Measurements from ENCODE around the gene KCNQ1.

KCNQ1 gene

GRCh38 chr11:2570211-2570811 is 125.5 kb downstream of the KCNQ1 start:
- H3K27me3 Mint-ChIP-seq (ENCODE audit: low read depth) = no peaks in the 10 kb centered on the region
- no peaks in the 10 kb centered on the region for H3K36me3 Mint-ChIP-seq (ENCODE audit: low read depth)
- no peaks in the 10 kb centered on the region for H3K4me1 Mint-ChIP-seq (ENCODE audit: low read depth)
- H3K9me3 Mint-ChIP-seq = no peaks in the 10 kb centered on the region
- H3K4me3 Mint-ChIP-seq = no peak overlapping the region
- no peak overlapping the region for H3K27ac Mint-ChIP-seq

- no peak overlapping the region for H3K27ac Mint-ChIP-seq
- no peaks in the 10 kb centered on the region for H3K36me3 Mint-ChIP-seq (ENCODE audit: low read depth)
- no peak overlapping the region for H3K4me3 Mint-ChIP-seq
- H3K9me3 Mint-ChIP-seq = no peaks in the 10 kb centered on the region
- no peaks in the 10 kb centered on the region for H3K27me3 Mint-ChIP-seq (ENCODE audit: low read depth)
- H3K4me1 Mint-ChIP-seq (ENCODE audit: low read depth) = no peaks in the 10 kb centered on the region
Observed at GRCh38 chr11:2570841-2571597, 126.2 kb downstream of the KCNQ1 start.

DNA sequence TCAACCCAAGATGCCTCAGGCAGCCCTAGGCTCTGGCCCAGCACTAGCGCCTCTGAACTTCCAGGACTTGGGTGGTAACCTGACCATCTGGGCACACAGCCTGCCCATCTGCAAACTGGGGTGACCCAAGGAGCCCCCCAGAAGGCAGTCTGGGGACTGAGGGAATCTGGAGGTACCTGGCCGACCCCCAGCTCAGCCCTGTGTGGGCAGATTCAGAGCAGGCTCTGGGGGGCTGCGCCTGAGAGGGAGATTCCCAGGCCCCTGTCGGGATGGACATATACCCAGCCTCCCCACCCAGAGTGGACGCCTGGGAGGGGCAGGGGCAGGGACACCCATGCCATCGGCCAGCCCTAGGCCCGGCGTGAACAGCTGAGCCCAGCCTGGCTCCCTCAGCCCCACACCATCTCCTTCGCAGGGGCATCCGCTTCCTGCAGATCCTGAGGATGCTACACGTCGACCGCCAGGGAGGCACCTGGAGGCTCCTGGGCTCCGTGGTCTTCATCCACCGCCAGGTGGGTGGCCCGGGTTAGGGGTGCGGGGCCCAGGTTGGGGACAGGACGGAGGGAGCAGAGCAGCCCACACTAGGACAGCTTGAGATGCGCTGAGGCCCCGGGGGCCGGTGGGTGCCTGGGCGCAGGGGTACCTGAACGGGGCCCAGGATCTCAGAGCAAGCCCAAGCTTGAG is 126.9 kb downstream of the KCNQ1 start:
- Mint-ChIP-seq H3K27ac (no peak overlapping the region), H3K9me3 (no peaks in the 10 kb centered on the region), H3K4me1 (ENCODE audit: low read depth) (no peaks in the 10 kb centered on the region), H3K36me3 (ENCODE audit: low read depth) (no peaks in the 10 kb centered on the region), H3K4me3 (no peak overlapping the region), H3K27me3 (ENCODE audit: low read depth) (no peaks in the 10 kb centered on the region)

DNA sequence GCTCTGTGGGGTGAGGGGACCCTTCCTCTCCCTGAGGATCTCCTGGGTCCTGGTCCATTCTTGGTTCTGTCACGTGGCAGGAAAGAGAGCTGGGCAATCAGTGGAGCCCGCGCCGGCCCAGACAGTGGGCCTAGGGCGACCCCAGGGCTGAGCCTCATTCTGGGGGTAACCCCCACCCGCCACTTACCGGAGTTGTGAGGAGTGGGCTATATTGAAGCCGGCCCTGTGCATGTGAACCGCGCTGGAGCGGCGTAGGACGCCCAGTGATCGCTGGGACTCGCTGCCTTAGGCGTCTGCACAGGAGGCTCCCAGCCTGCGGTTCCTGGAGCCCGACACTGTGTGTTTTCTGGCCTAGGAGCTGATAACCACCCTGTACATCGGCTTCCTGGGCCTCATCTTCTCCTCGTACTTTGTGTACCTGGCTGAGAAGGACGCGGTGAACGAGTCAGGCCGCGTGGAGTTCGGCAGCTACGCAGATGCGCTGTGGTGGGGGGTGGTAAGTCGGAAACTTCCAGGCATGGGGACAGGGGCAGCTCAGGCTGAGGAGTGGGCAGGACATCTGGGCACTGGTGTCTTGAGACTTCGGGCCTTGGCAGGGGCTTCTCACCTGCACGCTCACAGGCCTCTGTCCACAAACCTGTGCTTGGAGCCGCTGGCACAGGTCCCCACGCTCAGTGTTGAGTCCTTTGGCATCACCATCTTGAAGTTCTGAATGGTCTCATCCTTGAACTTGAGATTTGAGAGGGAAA is 127.9 kb downstream of the KCNQ1 start:
- Mint-ChIP-seq H3K4me1 (ENCODE audit: low read depth) (no peaks in the 10 kb centered on the region), H3K27me3 (ENCODE audit: low read depth) (no peaks in the 10 kb centered on the region), H3K36me3 (ENCODE audit: low read depth) (no peaks in the 10 kb centered on the region), H3K4me3 (no peak overlapping the region), H3K27ac (no peak overlapping the region), H3K9me3 (no peaks in the 10 kb centered on the region)

DNA sequence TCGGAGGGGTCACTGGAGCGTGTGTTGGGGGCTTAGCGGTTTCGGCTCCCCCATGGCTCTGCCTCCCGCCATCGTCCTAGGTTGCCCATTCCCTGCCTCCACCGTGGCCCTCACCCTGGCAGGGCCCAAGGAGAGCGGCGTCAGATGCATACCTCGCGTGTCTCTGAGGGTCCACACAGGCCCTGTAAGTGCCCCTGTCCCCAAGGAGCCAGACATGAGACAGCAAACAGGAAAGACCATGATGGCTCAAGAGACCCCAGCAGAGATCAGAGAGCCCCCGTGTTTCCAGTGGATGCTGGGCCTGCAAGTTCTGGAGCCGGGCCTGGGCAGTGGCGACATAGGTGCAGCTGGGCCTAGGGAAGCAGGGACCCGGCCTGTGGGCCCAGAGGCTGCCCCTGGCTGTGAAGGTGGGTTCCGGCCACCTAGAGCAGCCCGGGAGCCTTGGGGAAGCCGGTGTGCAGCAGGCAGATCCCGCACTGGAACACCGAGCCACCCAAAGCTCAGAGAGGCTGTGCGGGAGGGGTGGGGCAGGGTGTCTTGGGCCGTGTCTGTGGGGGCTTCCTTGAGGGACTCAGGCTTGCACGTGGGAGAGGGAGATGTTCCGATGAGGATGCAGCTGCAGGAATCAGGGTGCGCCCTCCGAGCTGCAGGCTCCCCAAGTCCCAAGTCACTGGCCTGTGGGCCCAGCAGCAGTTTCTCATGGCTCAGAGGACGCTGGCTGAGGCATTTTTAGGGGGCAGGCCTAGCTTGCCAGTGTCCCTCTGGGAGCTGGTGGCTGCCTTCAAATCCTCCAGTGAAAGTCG is 128.6 kb downstream of the KCNQ1 start:
- H3K4me1 Mint-ChIP-seq (ENCODE audit: low read depth) = no peaks in the 10 kb centered on the region
- no peak overlapping the region for H3K27ac Mint-ChIP-seq
- H3K9me3 Mint-ChIP-seq = no peaks in the 10 kb centered on the region
- H3K4me3 Mint-ChIP-seq = no peak overlapping the region
- no peaks in the 10 kb centered on the region for H3K27me3 Mint-ChIP-seq (ENCODE audit: low read depth)
- no peaks in the 10 kb centered on the region for H3K36me3 Mint-ChIP-seq (ENCODE audit: low read depth)

GRCh38 chr11:2574043-2574552 is 129.3 kb downstream of the KCNQ1 start:
- Mint-ChIP-seq H3K9me3 (no peaks in the 10 kb centered on the region), H3K27me3 (ENCODE audit: low read depth) (no peaks in the 10 kb centered on the region), H3K27ac (no peak overlapping the region), H3K36me3 (ENCODE audit: low read depth) (no peaks in the 10 kb centered on the region), H3K4me1 (ENCODE audit: low read depth) (no peaks in the 10 kb centered on the region), H3K4me3 (no peak overlapping the region)

- no peaks in the 10 kb centered on the region for H3K9me3 Mint-ChIP-seq
- no peaks in the 10 kb centered on the region for H3K27me3 Mint-ChIP-seq (ENCODE audit: low read depth)
- H3K4me1 Mint-ChIP-seq (ENCODE audit: low read depth) = no peaks in the 10 kb centered on the region
- H3K27ac Mint-ChIP-seq = no peak overlapping the region
- H3K4me3 Mint-ChIP-seq = no peak overlapping the region
- no peaks in the 10 kb centered on the region for H3K36me3 Mint-ChIP-seq (ENCODE audit: low read depth)
Observed at GRCh38 chr11:2574553-2575535, 130.0 kb downstream of the KCNQ1 start.

DNA sequence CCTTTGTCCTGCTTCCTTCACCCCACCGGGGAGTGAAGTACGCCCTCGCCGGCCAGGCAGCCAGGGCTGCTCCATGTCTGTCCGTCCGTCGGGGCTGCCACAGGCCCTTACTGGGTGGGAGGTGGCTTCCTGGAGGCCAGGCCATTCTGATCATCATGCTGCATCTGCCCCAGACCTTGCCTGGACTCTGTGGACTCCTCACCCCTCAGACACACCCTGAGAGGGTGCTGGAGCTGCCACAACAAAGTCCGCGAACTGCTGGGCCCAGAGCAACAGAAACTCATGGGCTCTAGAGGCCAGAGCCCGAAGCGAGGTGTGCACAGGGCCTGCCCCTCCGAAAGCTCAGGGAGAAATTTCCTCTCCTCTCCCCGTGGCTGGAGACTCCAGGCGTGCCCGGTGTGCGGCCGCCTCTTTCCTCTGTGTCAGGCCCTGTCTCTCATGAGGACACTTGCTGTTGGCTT is 130.8 kb downstream of the KCNQ1 start:
- Mint-ChIP-seq H3K36me3 (ENCODE audit: low read depth) (no peaks in the 10 kb centered on the region), H3K4me3 (no peak overlapping the region), H3K27me3 (ENCODE audit: low read depth) (no peaks in the 10 kb centered on the region), H3K27ac (no peak overlapping the region), H3K4me1 (ENCODE audit: low read depth) (no peaks in the 10 kb centered on the region), H3K9me3 (no peaks in the 10 kb centered on the region)

- Mint-ChIP-seq H3K27me3 (ENCODE audit: low read depth) (no peaks in the 10 kb centered on the region), H3K4me3 (no peak overlapping the region), H3K4me1 (ENCODE audit: low read depth) (no peaks in the 10 kb centered on the region), H3K36me3 (ENCODE audit: low read depth) (no peaks in the 10 kb centered on the region), H3K27ac (no peak overlapping the region), H3K9me3 (no peaks in the 10 kb centered on the region)
Observed at GRCh38 chr11:2576111-2576510, 131.3 kb downstream of the KCNQ1 start.

DNA sequence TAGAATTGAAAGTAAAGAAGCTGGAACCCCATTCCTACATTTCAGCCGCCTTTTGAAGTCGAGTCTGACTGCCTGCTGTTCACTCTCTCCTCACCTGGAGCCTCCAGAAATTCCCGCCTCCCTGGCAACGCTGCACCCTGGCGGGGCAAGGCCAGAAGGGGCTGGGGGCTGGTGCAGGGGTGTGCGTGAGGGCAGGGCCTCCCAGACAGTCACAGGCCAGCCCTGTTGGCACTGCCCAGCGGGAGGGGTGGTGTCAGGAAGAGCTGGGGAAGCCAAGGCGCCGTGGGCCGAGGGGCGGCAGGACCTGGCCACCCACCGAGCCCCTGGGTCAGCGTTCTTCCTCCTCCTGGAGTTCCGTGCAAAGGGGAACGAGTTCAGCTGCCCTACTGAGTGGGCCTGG is 131.7 kb downstream of the KCNQ1 start:
- Mint-ChIP-seq H3K4me3 (no peak overlapping the region), H3K9me3 (no peaks in the 10 kb centered on the region), H3K27ac (no peak overlapping the region), H3K36me3 (ENCODE audit: low read depth) (no peaks in the 10 kb centered on the region), H3K4me1 (ENCODE audit: low read depth) (no peaks in the 10 kb centered on the region), H3K27me3 (ENCODE audit: low read depth) (no peaks in the 10 kb centered on the region)

DNA sequence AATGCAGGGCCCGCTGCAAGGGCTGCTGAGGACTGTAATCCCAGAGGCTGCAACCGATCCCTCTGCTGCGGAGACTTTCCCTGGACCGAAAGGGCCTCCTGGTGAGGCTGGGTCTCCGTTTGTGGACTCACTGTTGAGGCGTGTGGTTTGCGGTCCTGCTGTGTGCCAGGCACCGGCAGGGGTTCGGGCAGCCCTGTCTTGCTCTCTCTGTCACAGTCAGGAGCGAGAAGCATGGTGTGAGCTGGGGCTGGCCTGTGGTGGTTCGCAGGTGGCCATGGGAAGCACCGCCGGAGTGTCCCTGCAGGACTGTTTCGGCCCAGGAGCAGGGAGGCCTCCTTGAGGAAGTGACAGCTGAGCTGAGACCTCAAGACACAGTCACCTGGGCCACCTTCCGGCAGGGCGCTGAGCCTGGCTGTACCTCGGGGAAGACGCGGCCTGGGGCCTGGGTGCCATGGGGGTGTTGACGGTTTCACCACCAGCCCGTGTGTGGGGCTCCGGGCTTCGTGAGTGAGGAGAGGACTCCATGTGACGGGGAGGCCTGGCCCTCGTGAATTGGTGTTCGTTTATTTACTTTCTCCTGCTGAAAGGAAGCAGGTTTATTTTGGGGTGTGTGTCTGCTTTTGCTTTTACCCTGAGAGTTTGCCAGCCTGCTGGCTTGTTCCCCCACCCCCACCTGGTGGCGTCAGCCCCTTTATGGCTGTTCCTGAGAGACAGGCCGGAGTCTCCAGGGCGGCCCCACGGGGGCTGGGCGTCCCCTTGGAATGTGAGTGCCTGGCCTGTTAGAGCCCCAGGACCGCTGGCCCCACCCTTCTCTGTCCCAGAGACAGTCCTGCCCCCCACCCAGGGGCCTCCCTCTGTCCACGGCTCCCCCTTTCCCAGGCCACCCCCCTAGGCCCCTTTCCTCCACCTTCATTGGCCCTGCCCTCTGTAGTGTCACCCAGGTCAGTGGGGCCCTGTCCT is 132.5 kb downstream of the KCNQ1 start:
- H3K4me3 Mint-ChIP-seq = no peak overlapping the region
- H3K4me1 Mint-ChIP-seq (ENCODE audit: low read depth) = no peaks in the 10 kb centered on the region
- no peaks in the 10 kb centered on the region for H3K9me3 Mint-ChIP-seq
- no peak overlapping the region for H3K27ac Mint-ChIP-seq
- H3K36me3 Mint-ChIP-seq (ENCODE audit: low read depth) = no peaks in the 10 kb centered on the region
- H3K27me3 Mint-ChIP-seq (ENCODE audit: low read depth) = no peaks in the 10 kb centered on the region
